ENCODE measurements around the gene TTC7B.

GRCh38 chr14:90659156-90659555 is 157.1 kb downstream of the TTC7B start:
- TF ChIP-seq REST (IDR thresholded peaks at IDR 0.05; ENCODE audit: insufficient read depth in 1 of 2, low read depth in 2 of 2, low read length in 2 of 2) (no peak), SIN3A (IDR thresholded peaks at IDR 0.05; ENCODE audit: borderline replicate concordance, insufficient read depth, low read length) (no peak), TAF1 (IDR thresholded peaks at IDR 0.05; ENCODE audit: borderline replicate concordance, insufficient read depth, low read length) (no peak)
